ENCODE data around the gene RUFY2. TPM values are rescaled to one million over a fixed set of nuclear protein-coding genes. Genes with fewer than 3 reads are reported as not detected.

RUFY2 gene
- total and polyA plus RNA-seq, 4 experiments from 2014 or later = 2.0 to 24.9 (median 15.9) TPM

DNA sequence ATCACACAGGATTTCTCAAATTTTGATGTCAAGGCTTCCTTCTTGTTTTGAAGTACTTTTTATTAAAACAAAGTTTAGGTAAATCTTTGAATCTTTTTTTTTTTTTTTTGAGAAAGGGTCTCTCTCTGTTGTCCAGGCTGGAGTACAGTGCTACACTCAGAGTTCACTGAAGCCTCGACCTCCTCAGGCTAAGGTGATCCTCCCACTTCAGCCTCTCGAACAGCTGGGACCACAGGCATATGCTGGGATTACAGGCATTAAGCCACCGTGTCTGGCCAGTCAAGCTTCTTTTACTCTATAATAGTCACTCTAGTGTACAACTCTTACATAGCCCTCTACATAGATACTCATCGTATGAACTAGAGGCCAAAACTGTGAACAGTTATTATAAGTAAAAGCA is 3.4 kb downstream of the RUFY2 start:
- peaks cover 18 to 21% (median 18%) of the 10 kb centered on the region in 4 donors for H3K4me1 Mint-ChIP-seq
- ChIA-PET POLR2A (ENCODE audit: partially characterized antibody) (no interaction called here), CTCF (ENCODE audit: partially characterized antibody) (interaction anchor here (0.5 to 1.1 kb wide), 2 partner anchors 55 to 119 kb away, joined by 3 read pairs; no protein-coding TSS in a partner anchor)
- Histone ChIP-seq H3K4me1 (ENCODE audit: insufficient read depth, low read length) (peaks cover 22% of the 10 kb centered on the region), H3K27ac (ENCODE audit: low read depth, low read length) (no peak overlapping the region), H3K27me3 (ENCODE audit: insufficient read depth, low read length) (no peaks in the 10 kb centered on the region), H3K9me3 (ENCODE audit: control insufficient read depth in 1 of 2, low read length in 2 of 2) (no peaks in the 10 kb centered on the region), H3K36me3 (ENCODE audit: insufficient read depth, low read length) (peaks cover 3% of the 10 kb centered on the region), H3K4me3 (ENCODE audit: low read length in 2 of 2) (no peak overlapping the region)
- H3K27me3 Mint-ChIP-seq = no peaks in the 10 kb centered on the region
- H3K9me3 Mint-ChIP-seq = no peaks in the 10 kb centered on the region
- H3K4me3 Mint-ChIP-seq = no peak overlapping the region
- intact Hi-C loops (cut with micrococcal nuclease) = no loop called here
- H3K36me3 Mint-ChIP-seq = peaks cover 10 to 20% of the 10 kb centered on the region in 2 donors
- no peak for DNase-seq
- H3K27ac Mint-ChIP-seq = no peak overlapping the region

DNA sequence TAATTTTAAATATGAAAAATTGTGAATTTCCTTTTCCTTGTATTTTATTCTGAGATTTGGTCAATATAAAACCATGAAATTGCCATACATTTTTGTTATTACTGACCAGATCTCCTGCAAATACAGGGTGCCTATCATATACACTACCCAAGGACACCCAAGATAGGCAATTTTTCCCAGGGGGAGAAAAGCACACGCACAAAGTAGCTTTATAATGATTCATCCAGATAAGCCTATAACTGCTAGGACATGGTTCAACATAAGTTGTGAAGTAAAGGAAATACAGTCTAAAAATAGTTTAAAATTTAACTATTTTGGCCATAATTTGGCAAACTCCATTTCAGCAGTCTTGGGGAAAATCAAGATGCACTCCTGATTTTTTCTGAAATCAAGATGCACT is 4.8 kb downstream of the RUFY2 start:
- H3K27ac ChIP-seq (ENCODE audit: low read depth, low read length) = no peak overlapping the region
- peaks cover 22% of the 10 kb centered on the region for H3K4me1 ChIP-seq (ENCODE audit: insufficient read depth, low read length)
- DNase-seq = no peak
- Mint-ChIP-seq H3K4me1 (peaks cover 16 to 21% (median 18%) of the 10 kb centered on the region in 4 donors), H3K4me3 (no peak overlapping the region), H3K27ac (no peak overlapping the region), H3K27me3 (no peaks in the 10 kb centered on the region), H3K36me3 (peaks cover 10 to 22% of the 10 kb centered on the region in 2 donors), H3K9me3 (no peaks in the 10 kb centered on the region)
- ChIA-PET POLR2A (ENCODE audit: partially characterized antibody) (no interaction called here), CTCF (ENCODE audit: partially characterized antibody) (no interaction called here)
- intact Hi-C loops (cut with micrococcal nuclease) = no loop called here
- no peak overlapping the region for H3K4me3 ChIP-seq (ENCODE audit: low read length in 2 of 2)
- no peaks in the 10 kb centered on the region for H3K9me3 ChIP-seq (ENCODE audit: control insufficient read depth in 1 of 2, low read length in 2 of 2)
- H3K27me3 ChIP-seq (ENCODE audit: insufficient read depth, low read length) = no peaks in the 10 kb centered on the region
- peaks cover 3% of the 10 kb centered on the region for H3K36me3 ChIP-seq (ENCODE audit: insufficient read depth, low read length)

DNA sequence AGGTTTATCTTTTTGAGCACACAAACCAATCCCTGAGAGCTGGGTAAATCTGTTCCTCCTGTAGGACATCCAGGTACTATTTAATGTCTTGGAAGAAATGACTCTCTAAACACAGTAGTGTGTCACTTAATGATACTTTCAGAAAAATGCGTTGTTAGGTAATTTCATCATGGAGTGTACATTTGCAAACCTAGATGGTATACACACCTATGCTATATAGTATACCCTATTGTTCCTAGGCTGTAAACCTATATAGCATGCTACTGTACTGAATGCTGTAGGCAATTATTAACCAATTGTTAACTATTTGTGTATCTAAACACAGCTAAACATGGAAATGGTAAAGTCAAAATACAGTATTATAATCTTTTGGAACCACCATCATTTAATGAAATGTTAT is 10.1 kb downstream of the RUFY2 start:
- no peaks in the 10 kb centered on the region for H3K27me3 ChIP-seq (ENCODE audit: insufficient read depth, low read length)
- CTCF ChIA-PET (ENCODE audit: partially characterized antibody) = interaction anchor here (1.3 kb wide), 1 partner anchor 10 kb away, joined by 4 read pairs; the partner anchor contains the start of gene RUFY2
- intact Hi-C loops (cut with micrococcal nuclease) = no loop called here
- no peaks in the 10 kb centered on the region for H3K4me1 ChIP-seq (ENCODE audit: insufficient read depth, low read length)
- H3K36me3 Mint-ChIP-seq = peaks cover 27 to 32% of the 10 kb centered on the region in 2 donors
- H3K36me3 ChIP-seq (ENCODE audit: insufficient read depth, low read length) = peaks cover 3% of the 10 kb centered on the region
- no peaks in the 10 kb centered on the region for H3K9me3 ChIP-seq (ENCODE audit: control insufficient read depth in 1 of 2, low read length in 2 of 2)
- DNase-seq = no peak
- no peaks in the 10 kb centered on the region for H3K27me3 Mint-ChIP-seq
- POLR2A ChIA-PET (ENCODE audit: partially characterized antibody) = no interaction called here
- no peak overlapping the region for H3K4me3 Mint-ChIP-seq
- H3K4me3 ChIP-seq (ENCODE audit: low read length in 2 of 2) = no peak overlapping the region
- peaks cover 0 to 8% (median under 1%) of the 10 kb centered on the region in 4 donors for H3K4me1 Mint-ChIP-seq
- no peak overlapping the region for H3K27ac ChIP-seq (ENCODE audit: low read depth, low read length)
- H3K9me3 Mint-ChIP-seq = no peaks in the 10 kb centered on the region
- H3K27ac Mint-ChIP-seq = no peak overlapping the region

DNA sequence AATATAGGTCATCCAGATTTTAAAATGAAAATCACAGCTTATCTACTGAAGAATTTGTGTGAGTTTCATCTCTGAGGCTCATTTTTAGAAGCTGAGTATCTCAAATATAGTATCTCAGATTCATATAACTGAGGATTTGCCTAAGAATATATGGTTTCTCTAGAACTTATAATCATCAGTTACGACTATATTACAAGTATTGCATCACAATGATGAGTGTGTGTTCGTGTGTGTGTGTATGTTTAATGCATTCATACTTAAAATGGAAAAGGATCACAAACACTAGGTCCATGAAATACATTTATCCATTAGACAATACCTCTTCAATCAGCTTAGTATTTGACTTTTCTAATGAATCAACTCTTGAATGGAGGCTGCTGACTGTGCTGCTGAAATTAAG is 21.3 kb downstream of the RUFY2 start:
- no peaks in the 10 kb centered on the region for H3K9me3 ChIP-seq (ENCODE audit: control insufficient read depth in 1 of 2, low read length in 2 of 2)
- no peak overlapping the region for H3K27ac ChIP-seq (ENCODE audit: low read depth, low read length)
- ChIA-PET POLR2A (ENCODE audit: partially characterized antibody) (interaction anchor here (0.7 kb wide), 1 partner anchor 13 kb away, joined by 4 read pairs; no protein-coding TSS in a partner anchor), CTCF (ENCODE audit: partially characterized antibody) (no interaction called here)
- Mint-ChIP-seq H3K4me1 (no peaks in the 10 kb centered on the region), H3K4me3 (no peak overlapping the region), H3K27ac (no peak overlapping the region), H3K36me3 (peaks cover 21 to 47% of the 10 kb centered on the region in 2 donors), H3K27me3 (no peaks in the 10 kb centered on the region), H3K9me3 (no peaks in the 10 kb centered on the region)
- peaks cover 24% of the 10 kb centered on the region for H3K36me3 ChIP-seq (ENCODE audit: insufficient read depth, low read length)
- no peaks in the 10 kb centered on the region for H3K4me1 ChIP-seq (ENCODE audit: insufficient read depth, low read length)
- intact Hi-C loops (cut with micrococcal nuclease) = no loop called here
- H3K4me3 ChIP-seq (ENCODE audit: low read length in 2 of 2) = no peak overlapping the region
- no peaks in the 10 kb centered on the region for H3K27me3 ChIP-seq (ENCODE audit: insufficient read depth, low read length)
- DNase-seq = no peak

DNA sequence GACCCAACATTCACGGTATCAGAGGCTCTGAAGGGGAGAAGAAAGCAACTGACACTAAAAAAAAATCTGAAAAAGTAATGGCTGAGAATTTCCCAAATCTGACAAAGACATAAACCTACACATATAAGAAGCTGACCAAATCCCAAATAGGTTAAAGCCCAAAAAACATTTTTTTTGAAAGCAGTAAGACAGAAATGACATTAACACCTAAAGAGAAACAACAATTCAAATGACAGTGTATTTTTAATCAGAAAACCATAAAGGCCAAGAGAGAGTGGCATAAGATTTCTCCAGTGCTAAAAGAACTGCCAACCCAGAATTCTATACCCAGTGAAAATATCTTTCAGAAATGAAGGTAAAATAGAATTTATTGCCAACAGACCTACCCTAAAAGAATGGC is 35.5 kb downstream of the RUFY2 start:
- H3K4me3 Mint-ChIP-seq = no peak overlapping the region
- peaks cover 38 to 42% of the 10 kb centered on the region in 2 donors for H3K36me3 Mint-ChIP-seq
- no peaks in the 10 kb centered on the region for H3K9me3 ChIP-seq (ENCODE audit: control insufficient read depth in 1 of 2, low read length in 2 of 2)
- no peak overlapping the region for H3K27ac Mint-ChIP-seq
- H3K27ac ChIP-seq (ENCODE audit: low read depth, low read length) = no peak overlapping the region
- CTCF ChIA-PET (ENCODE audit: partially characterized antibody) = interaction anchor here (3.2 kb wide), 1 partner anchor 23 kb away, joined by 10 read pairs; no protein-coding TSS in a partner anchor
- H3K4me1 Mint-ChIP-seq = peaks cover 0 to 4% (median 0%) of the 10 kb centered on the region in 4 donors
- H3K9me3 Mint-ChIP-seq = peaks cover 0 to 14% (median 6%) of the 10 kb centered on the region in 8 donors
- H3K27me3 Mint-ChIP-seq = no peaks in the 10 kb centered on the region
- no peaks in the 10 kb centered on the region for H3K36me3 ChIP-seq (ENCODE audit: insufficient read depth, low read length)
- no peaks in the 10 kb centered on the region for H3K27me3 ChIP-seq (ENCODE audit: insufficient read depth, low read length)
- POLR2A ChIA-PET (ENCODE audit: partially characterized antibody) = no interaction called here
- intact Hi-C loops (cut with micrococcal nuclease) = no loop called here
- no peak for DNase-seq
- no peak overlapping the region for H3K4me3 ChIP-seq (ENCODE audit: low read length in 2 of 2)
- H3K4me1 ChIP-seq (ENCODE audit: insufficient read depth, low read length) = no peaks in the 10 kb centered on the region

DNA sequence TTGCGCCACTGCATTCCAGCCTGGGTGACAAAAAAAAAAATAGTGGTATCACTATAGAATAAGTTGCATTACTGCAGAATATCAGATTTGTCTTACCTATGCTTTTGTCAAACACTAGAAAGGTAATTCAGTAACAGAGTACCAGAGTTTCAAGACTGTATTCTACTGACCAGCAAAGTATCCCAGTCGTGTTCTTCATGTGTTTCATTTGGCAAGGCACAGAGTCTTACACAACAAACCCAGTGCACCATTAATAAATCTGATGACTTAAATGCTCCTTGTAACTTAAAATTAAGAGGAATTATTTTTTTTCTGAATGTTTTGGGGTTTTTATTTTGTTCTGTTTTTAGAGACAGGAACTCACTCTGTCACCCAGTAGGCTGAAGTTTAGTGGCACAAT is 40.0 kb downstream of the RUFY2 start:
- no peaks in the 10 kb centered on the region for H3K9me3 ChIP-seq (ENCODE audit: control insufficient read depth in 1 of 2, low read length in 2 of 2)
- intact Hi-C loops (cut with micrococcal nuclease) = no loop called here
- no peak overlapping the region for H3K27ac ChIP-seq (ENCODE audit: low read depth, low read length)
- peaks cover 12% of the 10 kb centered on the region for H3K36me3 ChIP-seq (ENCODE audit: insufficient read depth, low read length)
- ChIA-PET CTCF (ENCODE audit: partially characterized antibody) (no interaction called here), POLR2A (ENCODE audit: partially characterized antibody) (no interaction called here)
- Mint-ChIP-seq H3K4me1 (peaks cover 0 to 2% (median 0%) of the 10 kb centered on the region in 4 donors), H3K27me3 (no peaks in the 10 kb centered on the region), H3K36me3 (peaks cover 26 to 37% of the 10 kb centered on the region in 2 donors), H3K4me3 (no peak overlapping the region), H3K9me3 (peaks cover 0 to 13% (median 5%) of the 10 kb centered on the region in 8 donors), H3K27ac (no peak overlapping the region)
- no peak for DNase-seq
- H3K4me1 ChIP-seq (ENCODE audit: insufficient read depth, low read length) = no peaks in the 10 kb centered on the region
- H3K4me3 ChIP-seq (ENCODE audit: low read length in 2 of 2) = no peak overlapping the region
- H3K27me3 ChIP-seq (ENCODE audit: insufficient read depth, low read length) = no peaks in the 10 kb centered on the region

DNA sequence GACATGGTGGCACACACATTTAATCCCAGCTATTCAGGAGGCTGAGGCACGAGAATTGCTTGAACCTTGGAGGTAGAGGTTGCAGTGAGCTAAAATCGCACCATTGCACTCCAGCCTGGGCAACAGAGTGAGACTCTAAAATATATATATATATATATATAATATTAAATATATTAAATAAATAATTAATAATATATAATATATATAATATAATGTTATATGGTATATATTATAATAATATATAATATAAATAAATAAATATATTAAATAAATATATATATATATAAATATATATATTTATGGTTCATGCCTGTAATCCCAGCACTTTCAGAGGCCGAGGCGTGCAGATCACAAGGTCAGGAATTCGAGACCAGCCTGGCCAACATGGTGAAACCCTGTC is 40.5 kb downstream of the RUFY2 start:
- intact Hi-C loops (cut with micrococcal nuclease) = no loop called here
- no peaks in the 10 kb centered on the region for H3K4me1 ChIP-seq (ENCODE audit: insufficient read depth, low read length)
- no peak overlapping the region for H3K4me3 Mint-ChIP-seq
- no peak for DNase-seq
- no peaks in the 10 kb centered on the region for H3K27me3 ChIP-seq (ENCODE audit: insufficient read depth, low read length)
- no peak overlapping the region for H3K4me3 ChIP-seq (ENCODE audit: low read length in 2 of 2)
- peaks cover 27 to 38% of the 10 kb centered on the region in 2 donors for H3K36me3 Mint-ChIP-seq
- no peak overlapping the region for H3K27ac ChIP-seq (ENCODE audit: low read depth, low read length)
- POLR2A ChIA-PET (ENCODE audit: partially characterized antibody) = no interaction called here
- H3K9me3 Mint-ChIP-seq = peaks cover 0 to 10% (median 2%) of the 10 kb centered on the region in 8 donors
- H3K27me3 Mint-ChIP-seq = no peaks in the 10 kb centered on the region
- peaks cover 0 to 2% (median 0%) of the 10 kb centered on the region in 4 donors for H3K4me1 Mint-ChIP-seq
- CTCF ChIA-PET (ENCODE audit: partially characterized antibody) = no interaction called here
- H3K9me3 ChIP-seq (ENCODE audit: control insufficient read depth in 1 of 2, low read length in 2 of 2) = no peaks in the 10 kb centered on the region
- no peak overlapping the region for H3K27ac Mint-ChIP-seq
- peaks cover 12% of the 10 kb centered on the region for H3K36me3 ChIP-seq (ENCODE audit: insufficient read depth, low read length)
